DOHH2 (cell line): ENCODE measurements around the gene QPCTL.

Experiments used
- H3F3A ChIP-seq: fragments of 200-600 bp; sonication (generic), shearing (Covaris generic); 2 replicates; pipeline ENCODE4 v1.6.0; 2016; ENCODE audit warnings: antibody characterized with exemption, mild to moderate bottlenecking; ENCODE audit not compliant: control insufficient read depth, insufficient read depth
- H3K27ac ChIP-seq: fragments of 200-600 bp; sonication (generic); 2 replicates; pipeline ENCODE4 v1.5.1; 2014; ENCODE audit warnings: low read depth, mild to moderate bottlenecking, low read length, moderate library complexity
- H3K27me3 ChIP-seq: fragments of 200-600 bp; sonication (generic); 2 replicates; pipeline ENCODE4 v1.6.1; 2014; ENCODE audit warnings: mild to moderate bottlenecking, low read length, mixed read lengths; ENCODE audit not compliant: control insufficient read depth
- H3K36me3 ChIP-seq: fragments of 200-600 bp; sonication (generic); 2 replicates; pipeline ENCODE4 v1.6.1; 2014; ENCODE audit warnings: mild to moderate bottlenecking, low read length, moderate library complexity, mixed read lengths; ENCODE audit not compliant: control insufficient read depth
- H3K4me1 ChIP-seq: fragments of 200-600 bp; sonication (generic); 2 replicates; pipeline ENCODE4 v1.6.1; 2014; ENCODE audit warnings: mild to moderate bottlenecking, low read length, mixed read lengths; ENCODE audit not compliant: control insufficient read depth
- H3K4me2 ChIP-seq: fragments of 200-600 bp; sonication (generic); 2 replicates; pipeline ENCODE4 v1.6.0; 2014; ENCODE audit warnings: mild to moderate bottlenecking, low read length, moderate library complexity
- H3K4me3 ChIP-seq: fragments of 200-600 bp; sonication (generic); 2 replicates; pipeline ENCODE4 v1.5.1; 2014; ENCODE audit warnings: mild to moderate bottlenecking, low read length, mixed read lengths
- H3K79me2 ChIP-seq: fragments of 200-600 bp; sonication (generic); 2 replicates; pipeline ENCODE4 v1.6.1; 2014; ENCODE audit warnings: mild to moderate bottlenecking, low read length, mixed read lengths; ENCODE audit not compliant: control insufficient read depth
- H3K9me2 ChIP-seq: fragments of 200-600 bp; sonication (generic); replicated peaks from 2 replicates; pipeline ENCODE4 v1.6.1; 2014; ENCODE audit warnings: mild to moderate bottlenecking, low read length, mixed read lengths; ENCODE audit not compliant: control insufficient read depth
- H3K9me3 ChIP-seq: fragments of 200-600 bp; sonication (generic); 2 replicates; pipeline ENCODE4 v1.6.1; 2014; ENCODE audit warnings: antibody characterized with exemption, low read length, mixed read lengths; ENCODE audit not compliant: control insufficient read depth, insufficient read depth
- H4K20me1 ChIP-seq: fragments of 200-600 bp; sonication (generic); 2 replicates; pipeline ENCODE4 v1.6.0; 2014; ENCODE audit warnings: low read depth, mild to moderate bottlenecking, antibody characterized with exemption, low read length, moderate library complexity; ENCODE audit not compliant: control insufficient read depth, insufficient read depth
- CTCF ChIP-seq: fragments of 200-600 bp; sonication (generic); IDR thresholded peaks from one replicate; pipeline ENCODE4 v1.5.1; 2014; ENCODE audit warnings: antibody characterized with exemption, mild to moderate bottlenecking, low read depth, low read length; ENCODE audit not compliant: poor library complexity, severe bottlenecking
- EZH2phosphoT487 ChIP-seq: fragments of 200-600 bp; sonication (generic); IDR thresholded peaks from 2 replicates; pipeline ENCODE4 v1.6.1; 2017; ENCODE audit warnings: borderline replicate concordance, mild to moderate bottlenecking, antibody characterized with exemption, low read length, moderate library complexity, mixed read lengths

Gene QPCTL

GRCh38 chr19:45711851-45712698, 19.6 kb downstream of the QPCTL start:
- H3K27ac ChIP-seq: no peak overlapping the region
- no peaks in the 10 kb centered on the region for H3K27me3 ChIP-seq
- no peaks in the 10 kb centered on the region for H3K9me3 ChIP-seq
- peaks cover 22% of the 10 kb centered on the region for H3F3A ChIP-seq
- H4K20me1 ChIP-seq: no peaks in the 10 kb centered on the region
- TF ChIP-seq CTCF (no peak), EZH2phosphoT487 (no peak)
- H3K79me2 ChIP-seq: peaks cover 66% of the 10 kb centered on the region
- H3K9me2 ChIP-seq: no peaks in the 10 kb centered on the region
- H3K4me3 ChIP-seq: no peak overlapping the region
- H3K4me2 ChIP-seq: no peak overlapping the region
- peaks cover 29% of the 10 kb centered on the region for H3K36me3 ChIP-seq
- peaks cover 37% of the 10 kb centered on the region for H3K4me1 ChIP-seq

GRCh38 chr19:45712699-45713067, 20.2 kb downstream of the QPCTL start:
- no peaks in the 10 kb centered on the region for H3K9me2 ChIP-seq
- H3K9me3 ChIP-seq: no peaks in the 10 kb centered on the region
- TF ChIP-seq EZH2phosphoT487: no peak
- no peak for TF ChIP-seq CTCF
- no peaks in the 10 kb centered on the region for H4K20me1 ChIP-seq
- H3K4me2 ChIP-seq: no peak overlapping the region
- H3K36me3 ChIP-seq: peaks cover 30% of the 10 kb centered on the region
- H3F3A ChIP-seq: peaks cover 16% of the 10 kb centered on the region
- peaks cover 66% of the 10 kb centered on the region for H3K79me2 ChIP-seq
- H3K4me1 ChIP-seq: peaks cover 32% of the 10 kb centered on the region
- H3K4me3 ChIP-seq: no peak overlapping the region
- no peaks in the 10 kb centered on the region for H3K27me3 ChIP-seq
- H3K27ac ChIP-seq: no peak overlapping the region

- Histone ChIP-seq H3K27ac (no peak overlapping the region), H3K4me1 (peaks cover 34% of the 10 kb centered on the region), H4K20me1 (no peaks in the 10 kb centered on the region), H3K9me2 (no peaks in the 10 kb centered on the region), H3K79me2 (peaks cover 70% of the 10 kb centered on the region), H3K4me3 (no peak overlapping the region), H3K4me2 (no peak overlapping the region), H3F3A (peaks cover 15% of the 10 kb centered on the region), H3K27me3 (no peaks in the 10 kb centered on the region), H3K9me3 (no peaks in the 10 kb centered on the region), H3K36me3 (peaks cover 33% of the 10 kb centered on the region)
- TF ChIP-seq EZH2phosphoT487 (no peak), CTCF (no peak)
Observed at GRCh38 chr19:45713141-45713540, 20.7 kb downstream of the QPCTL start.
